ENCODE measurements around the gene STEAP3. TPM values are rescaled to one million over a fixed set of nuclear protein-coding genes. Genes with fewer than 3 reads are reported as not detected.

The STEAP3 gene
- total and polyA plus RNA-seq, 8 donors, result 2.9 to 56.7 (median 12.6) TPM

DNA sequence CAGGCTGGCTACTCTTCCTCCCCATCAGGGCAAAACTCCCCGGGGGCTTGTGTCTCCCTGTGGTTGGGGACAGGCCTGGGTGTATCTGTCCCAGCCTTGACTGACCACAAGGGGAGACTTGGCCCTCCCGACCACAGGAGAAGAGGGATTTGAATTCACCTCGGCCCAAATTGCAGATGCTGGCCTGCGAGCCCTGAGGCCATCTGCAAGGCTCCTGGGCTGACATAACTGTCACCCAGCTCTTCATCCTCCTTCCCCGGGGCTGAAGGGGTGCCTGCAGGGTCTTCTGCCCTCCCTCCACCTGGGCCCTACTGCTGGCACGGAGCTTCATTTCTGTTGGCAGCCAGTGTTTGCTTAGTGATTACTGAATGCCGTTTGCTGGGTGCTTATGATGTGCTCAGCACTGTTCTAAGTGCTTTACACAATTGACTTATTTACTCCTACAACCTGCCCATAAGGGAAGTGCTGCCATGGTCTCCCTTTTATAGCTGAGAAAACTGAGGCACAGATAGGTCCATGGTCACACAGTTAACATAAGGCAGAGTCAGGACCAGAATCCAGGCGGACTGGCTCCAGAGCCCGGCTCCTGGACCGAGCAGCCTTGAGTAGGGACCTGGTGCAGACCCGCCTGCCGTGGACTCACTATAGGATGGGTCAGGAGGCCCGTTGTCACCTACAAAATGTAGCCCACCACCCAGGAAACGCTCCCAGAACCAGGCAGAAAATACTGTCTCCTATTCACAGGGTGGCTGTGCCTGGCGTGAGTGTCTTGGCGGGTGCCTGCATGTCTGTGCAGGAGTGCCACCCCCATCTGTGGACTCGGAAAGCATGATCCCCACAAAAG, 18.9 kb downstream of the STEAP3 start:
- intact Hi-C loops (cut with DNase I; ENCODE audit: low total_unique reads), result no loop called here
- no peaks in the 10 kb centered on the region for H3K27me3 ChIP-seq
- H3K27ac ChIP-seq, result no peak overlapping the region
- TF ChIP-seq, protein P1, sequence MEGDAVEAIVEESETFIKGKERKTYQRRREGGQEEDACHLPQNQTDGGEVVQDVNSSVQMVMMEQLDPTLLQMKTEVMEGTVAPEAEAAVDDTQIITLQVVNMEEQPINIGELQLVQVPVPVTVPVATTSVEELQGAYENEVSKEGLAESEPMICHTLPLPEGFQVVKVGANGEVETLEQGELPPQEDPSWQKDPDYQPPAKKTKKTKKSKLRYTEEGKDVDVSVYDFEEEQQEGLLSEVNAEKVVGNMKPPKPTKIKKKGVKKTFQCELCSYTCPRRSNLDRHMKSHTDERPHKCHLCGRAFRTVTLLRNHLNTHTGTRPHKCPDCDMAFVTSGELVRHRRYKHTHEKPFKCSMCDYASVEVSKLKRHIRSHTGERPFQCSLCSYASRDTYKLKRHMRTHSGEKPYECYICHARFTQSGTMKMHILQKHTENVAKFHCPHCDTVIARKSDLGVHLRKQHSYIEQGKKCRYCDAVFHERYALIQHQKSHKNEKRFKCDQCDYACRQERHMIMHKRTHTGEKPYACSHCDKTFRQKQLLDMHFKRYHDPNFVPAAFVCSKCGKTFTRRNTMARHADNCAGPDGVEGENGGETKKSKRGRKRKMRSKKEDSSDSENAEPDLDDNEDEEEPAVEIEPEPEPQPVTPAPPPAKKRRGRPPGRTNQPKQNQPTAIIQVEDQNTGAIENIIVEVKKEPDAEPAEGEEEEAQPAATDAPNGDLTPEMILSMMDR (IDR thresholded peaks at IDR 0.05), result no peak
- TF ChIP-seq EP300 (IDR thresholded peaks at IDR 0.05) (no peak), POLR2A (IDR thresholded peaks at IDR 0.05) (no peak), POLR2AphosphoS5 (IDR thresholded peaks at IDR 0.05) (no peak)
- DNase-seq, result peak in 1 of 2 donors; percentile 51
- 69 to 76% (median 72%) methylated on average over 14 to 17 of the region's 17 CpGs for WGBS, 5 donors
- H3K9me3 ChIP-seq, result peaks cover 0 to 6% (median 2%) of the 10 kb centered on the region in 4 donors
- H3K4me3 ChIP-seq, result no peak overlapping the region
- H3K4me1 ChIP-seq, result peaks cover 19 to 50% (median 31%) of the 10 kb centered on the region in 4 donors
- peaks cover 0 to 14% (median 13%) of the 10 kb centered on the region in 4 donors for H3K36me3 ChIP-seq

DNA sequence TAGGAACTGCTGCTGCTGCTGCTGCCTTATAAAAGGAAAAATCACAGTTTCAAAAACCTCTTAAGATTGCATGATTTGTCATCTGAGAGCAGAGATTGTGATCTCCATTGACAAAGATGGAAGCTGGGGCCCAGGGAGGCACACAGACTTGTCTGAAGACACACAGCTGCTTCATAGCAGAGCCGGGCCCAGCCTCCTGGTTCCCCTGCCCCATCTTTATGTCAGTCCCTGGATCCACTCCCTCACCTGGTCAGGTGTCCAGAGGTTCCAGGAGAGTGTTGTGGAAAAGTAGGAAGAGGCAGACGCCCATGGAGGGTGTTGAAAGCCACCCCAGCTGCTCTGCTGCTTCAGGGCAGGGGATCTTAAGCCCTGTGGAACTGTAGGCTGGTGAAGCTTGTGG, 20.0 kb downstream of the STEAP3 start:
- Histone ChIP-seq H3K36me3 (peaks cover 0 to 25% (median 24%) of the 10 kb centered on the region in 4 donors), H3K27me3 (no peaks in the 10 kb centered on the region), H3K4me3 (no peak overlapping the region), H3K27ac (no peak overlapping the region), H3K9me3 (peaks cover 0 to 6% (median 2%) of the 10 kb centered on the region in 4 donors), H3K4me1 (peaks cover 19 to 50% (median 31%) of the 10 kb centered on the region in 4 donors)
- intact Hi-C loops (cut with DNase I; ENCODE audit: low total_unique reads), result no loop called here
- TF ChIP-seq POLR2AphosphoS5 (IDR thresholded peaks at IDR 0.05), result no peak
- WGBS, 5 donors, result 75 to 89% (median 81%) methylated on average over 2 of the region's 2 CpGs
- DNase-seq, result no peak

DNA sequence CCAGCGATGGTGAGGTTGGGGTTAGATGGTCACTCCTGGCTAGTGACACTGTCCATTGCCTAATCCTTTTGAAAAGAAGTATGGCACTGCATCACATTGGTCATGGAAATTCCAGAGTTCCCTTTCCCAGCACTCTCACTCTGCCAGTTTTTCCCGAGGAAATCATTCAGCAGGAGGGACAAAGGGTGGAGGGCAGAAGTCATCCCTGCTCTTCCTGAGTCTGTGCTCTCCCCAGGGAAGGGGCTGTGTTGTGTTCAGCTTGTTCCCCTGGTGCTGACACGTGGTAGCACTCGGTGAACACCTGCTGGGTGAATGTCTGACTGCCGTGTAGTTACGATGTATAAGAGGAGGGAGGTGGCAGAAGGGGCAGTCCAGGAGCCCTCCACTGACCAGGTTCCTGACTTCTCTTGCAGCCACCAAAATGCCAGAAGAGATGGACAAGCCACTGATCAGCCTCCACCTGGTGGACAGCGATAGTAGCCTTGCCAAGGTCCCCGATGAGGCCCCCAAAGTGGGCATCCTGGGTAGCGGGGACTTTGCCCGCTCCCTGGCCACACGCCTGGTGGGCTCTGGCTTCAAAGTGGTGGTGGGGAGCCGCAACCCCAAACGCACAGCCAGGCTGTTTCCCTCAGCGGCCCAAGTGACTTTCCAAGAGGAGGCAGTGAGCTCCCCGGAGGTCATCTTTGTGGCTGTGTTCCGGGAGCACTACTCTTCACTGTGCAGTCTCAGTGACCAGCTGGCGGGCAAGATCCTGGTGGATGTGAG, 21.6 kb downstream of the STEAP3 start:
- no peak overlapping the region for H3K27ac ChIP-seq
- DNase-seq, result no peak
- no peak overlapping the region for H3K4me3 ChIP-seq
- 87 to 96% (median 94%) methylated on average over 7 to 17 of the region's 17 CpGs for WGBS, 5 donors
- no peak for TF ChIP-seq EP300 (IDR thresholded peaks at IDR 0.05)
- no peak for TF ChIP-seq POLR2A (IDR thresholded peaks at IDR 0.05)
- no peak for TF ChIP-seq POLR2AphosphoS5 (IDR thresholded peaks at IDR 0.05)
- TF ChIP-seq, protein P1 (IDR thresholded peaks at IDR 0.05), result no peak
- peaks cover 0 to 41% (median 40%) of the 10 kb centered on the region in 4 donors for H3K36me3 ChIP-seq
- no peaks in the 10 kb centered on the region for H3K27me3 ChIP-seq
- peaks cover 15 to 39% (median 22%) of the 10 kb centered on the region in 4 donors for H3K4me1 ChIP-seq
- H3K9me3 ChIP-seq, result peaks cover 0 to 6% (median 2%) of the 10 kb centered on the region in 4 donors
- intact Hi-C loops (cut with DNase I; ENCODE audit: low total_unique reads), result no loop called here

DNA sequence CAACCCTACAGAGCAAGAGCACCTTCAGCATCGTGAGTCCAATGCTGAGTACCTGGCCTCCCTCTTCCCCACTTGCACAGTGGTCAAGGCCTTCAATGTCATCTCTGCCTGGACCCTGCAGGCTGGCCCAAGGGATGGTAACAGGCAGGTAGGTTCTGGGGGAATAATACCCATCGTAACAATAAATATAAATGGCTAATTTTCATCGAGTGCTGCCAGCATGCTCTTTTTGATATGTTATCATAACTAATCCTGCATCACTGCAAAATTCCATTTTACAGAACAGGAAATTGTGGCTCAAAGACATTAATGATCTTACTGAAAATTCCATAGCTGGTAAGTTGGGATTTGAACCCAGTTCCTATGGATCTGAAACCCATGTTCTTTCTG, 22.2 kb downstream of the STEAP3 start:
- 79 to 94% (median 88%) methylated on average over 3 of the region's 3 CpGs for WGBS, 5 donors
- peaks cover 10 to 33% (median 17%) of the 10 kb centered on the region in 4 donors for H3K4me1 ChIP-seq
- TF ChIP-seq, protein P1 (IDR thresholded peaks at IDR 0.05), result no peak
- no peak for TF ChIP-seq POLR2A (IDR thresholded peaks at IDR 0.05)
- no peak for TF ChIP-seq EP300 (IDR thresholded peaks at IDR 0.05)
- no peak for TF ChIP-seq POLR2AphosphoS5 (IDR thresholded peaks at IDR 0.05)
- no peak overlapping the region for H3K27ac ChIP-seq
- H3K4me3 ChIP-seq, result no peak overlapping the region
- H3K9me3 ChIP-seq, result peaks cover 0 to 6% (median 2%) of the 10 kb centered on the region in 4 donors
- peaks cover 0 to 47% (median 45%) of the 10 kb centered on the region in 4 donors for H3K36me3 ChIP-seq
- no peak for DNase-seq
- intact Hi-C loops (cut with DNase I; ENCODE audit: low total_unique reads), result no loop called here
- no peaks in the 10 kb centered on the region for H3K27me3 ChIP-seq
